GM20000 (cell line): ENCODE results near the gene STK32A.

Experiments
- DNase-seq: peaks from one replicate; pipeline ENCODE4 v3.0.0; 2012; ENCODE audit warnings: low spot score
- CTCF ChIP-seq: IDR thresholded peaks from 2 replicates; pipeline ENCODE4 v1.5.1; 2012; ENCODE audit warnings: mild to moderate bottlenecking, control low read depth; ENCODE audit errors: extremely low read depth, missing control alignments

STK32A gene

GRCh38 chr5:147259837-147260236, 25.0 kb downstream of the STK32A start:
- TF ChIP-seq CTCF, result no peak
- no peak for DNase-seq

GRCh38 chr5:147267082-147267832, 32.4 kb downstream of the STK32A start:
- no peak for TF ChIP-seq CTCF
- no peak for DNase-seq

GRCh38 chr5:147276497-147276896, 41.7 kb downstream of the STK32A start:
- DNase-seq, result no peak
- no peak for TF ChIP-seq CTCF

- DNase-seq, result no peak
- no peak for TF ChIP-seq CTCF
Measured at GRCh38 chr5:147286296-147286695, 51.5 kb downstream of the STK32A start.

- no peak for DNase-seq
- no peak for TF ChIP-seq CTCF
Measured at GRCh38 chr5:147287110-147287509, 52.3 kb downstream of the STK32A start.

GRCh38 chr5:147290261-147290660, 55.4 kb downstream of the STK32A start:
- no peak for TF ChIP-seq CTCF
- DNase-seq, result no peak

GRCh38 chr5:147303251-147303650, 68.4 kb downstream of the STK32A start:
- TF ChIP-seq CTCF, result no peak
- DNase-seq, result no peak
